ENCODE results near the gene PRDX3.

PRDX3 gene

DNA sequence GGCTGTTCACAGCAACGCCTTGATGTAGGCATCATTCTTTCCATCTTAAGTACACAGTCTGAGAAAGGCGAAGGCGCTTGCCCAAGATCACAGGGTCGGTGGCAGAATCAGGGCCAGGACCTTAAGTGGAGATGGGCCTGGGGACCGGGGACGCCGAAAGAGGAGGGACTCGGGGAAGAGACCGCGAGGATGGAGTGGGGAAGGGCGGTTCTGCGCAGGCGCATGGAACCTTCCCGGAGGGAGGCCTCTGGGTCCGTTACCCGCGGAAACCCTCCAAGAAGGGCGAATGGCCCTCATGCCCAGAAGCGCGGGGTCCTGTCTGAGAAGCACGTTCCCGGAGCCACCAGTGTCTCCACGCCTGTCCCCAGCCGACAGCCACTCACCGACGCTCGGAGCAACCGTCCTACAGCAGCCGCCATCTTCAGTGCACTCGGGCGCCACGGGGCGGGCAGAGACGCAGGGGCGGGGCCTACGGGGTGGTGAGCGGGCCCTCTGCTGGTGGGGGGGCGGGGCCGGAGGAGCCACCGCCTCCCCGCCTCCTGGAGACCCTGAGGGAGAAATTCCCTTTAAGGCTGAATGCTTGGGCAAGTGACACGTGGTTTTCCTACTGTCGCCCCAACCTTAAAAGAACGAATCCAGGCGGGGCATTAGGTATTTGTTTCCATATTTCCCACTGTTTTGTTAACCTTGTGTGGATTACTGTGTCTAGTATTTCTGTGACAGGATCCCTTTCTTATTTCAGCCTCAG lies at the start of gene PRDX3:
PRDX3 (minus strand) TSS at position 441 of the 748 bp plus-strand sequence; CDS start at position 419, 22 bp downstream.
- TF ChIP-seq, protein P1, sequence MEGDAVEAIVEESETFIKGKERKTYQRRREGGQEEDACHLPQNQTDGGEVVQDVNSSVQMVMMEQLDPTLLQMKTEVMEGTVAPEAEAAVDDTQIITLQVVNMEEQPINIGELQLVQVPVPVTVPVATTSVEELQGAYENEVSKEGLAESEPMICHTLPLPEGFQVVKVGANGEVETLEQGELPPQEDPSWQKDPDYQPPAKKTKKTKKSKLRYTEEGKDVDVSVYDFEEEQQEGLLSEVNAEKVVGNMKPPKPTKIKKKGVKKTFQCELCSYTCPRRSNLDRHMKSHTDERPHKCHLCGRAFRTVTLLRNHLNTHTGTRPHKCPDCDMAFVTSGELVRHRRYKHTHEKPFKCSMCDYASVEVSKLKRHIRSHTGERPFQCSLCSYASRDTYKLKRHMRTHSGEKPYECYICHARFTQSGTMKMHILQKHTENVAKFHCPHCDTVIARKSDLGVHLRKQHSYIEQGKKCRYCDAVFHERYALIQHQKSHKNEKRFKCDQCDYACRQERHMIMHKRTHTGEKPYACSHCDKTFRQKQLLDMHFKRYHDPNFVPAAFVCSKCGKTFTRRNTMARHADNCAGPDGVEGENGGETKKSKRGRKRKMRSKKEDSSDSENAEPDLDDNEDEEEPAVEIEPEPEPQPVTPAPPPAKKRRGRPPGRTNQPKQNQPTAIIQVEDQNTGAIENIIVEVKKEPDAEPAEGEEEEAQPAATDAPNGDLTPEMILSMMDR (conservative IDR thresholded peaks at IDR 0.05; ENCODE audit: low read depth): no peak
- peak within 1 kb of the TSS; percentile 93 for H3K27ac ChIP-seq
- peak; percentile 90 for DNase-seq (ENCODE audit: low spot score)
- POLR2A ChIA-PET (ENCODE audit: low non-redundant PET): interaction anchor here (0.7 kb wide), 1 partner anchor 424 kb away, joined by 3 read pairs; the partner anchor contains the start of gene CACUL1
- CTCF ChIA-PET: interaction anchor here (0.6 to 0.7 kb wide), 2 partner anchors 11 to 31 kb away, joined by 3 read pairs; no protein-coding TSS in a partner anchor

DNA sequence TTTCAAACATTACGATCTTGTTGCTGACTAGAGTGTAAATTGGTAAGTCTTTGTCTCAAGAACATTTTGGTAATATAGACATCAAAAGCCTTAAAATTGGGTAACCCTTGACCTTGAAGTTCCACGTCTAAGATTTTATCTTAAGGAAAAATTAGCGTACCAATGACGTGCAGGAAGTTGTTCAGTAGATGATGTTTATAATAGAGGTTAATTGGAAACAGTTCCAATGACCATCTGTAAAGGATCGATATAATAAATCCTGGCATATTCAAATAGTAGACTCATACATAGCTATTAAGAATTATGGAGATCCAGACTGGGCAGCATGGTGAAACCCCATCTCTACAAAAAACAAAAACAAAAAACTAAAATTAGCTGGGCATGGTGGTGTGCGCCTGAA lies 49.2 kb upstream of the PRDX3 start:
- TF ChIP-seq, protein P1 (conservative IDR thresholded peaks at IDR 0.05; ENCODE audit: low read depth): no peak
- POLR2A ChIA-PET (ENCODE audit: low non-redundant PET): no interaction called here
- CTCF ChIA-PET: no interaction called here
- no peak overlapping the region for H3K27ac ChIP-seq
- no peak for DNase-seq (ENCODE audit: low spot score)

DNA sequence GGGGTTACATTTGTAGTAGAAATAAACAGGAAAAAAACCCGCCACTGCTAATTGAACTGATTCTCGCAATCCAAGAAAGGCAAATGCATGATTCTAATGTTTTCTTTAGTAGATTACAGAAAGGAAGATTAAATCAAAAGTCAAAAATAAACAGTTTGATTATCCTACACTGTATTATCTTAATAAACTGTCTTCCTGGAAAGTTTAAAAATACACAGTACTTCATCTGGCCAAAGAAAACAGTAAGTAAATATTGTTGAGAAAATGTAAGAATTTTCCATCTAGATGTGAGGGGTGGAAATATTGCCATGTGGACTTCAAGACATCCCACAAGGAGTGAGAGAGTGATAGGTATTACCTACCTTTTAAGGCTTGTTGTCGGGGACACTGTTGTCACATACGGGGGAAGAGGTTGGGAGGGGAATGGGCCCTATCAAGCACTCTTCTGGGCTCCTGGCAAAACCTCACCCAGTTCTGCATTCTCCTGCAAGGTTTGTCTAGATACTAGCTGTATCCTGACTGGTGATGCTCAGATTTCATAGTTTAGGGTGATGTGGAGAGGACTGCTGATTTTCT lies 46.6 kb upstream of the PRDX3 start:
- POLR2A ChIA-PET (ENCODE audit: low non-redundant PET): no interaction called here
- CTCF ChIA-PET: interaction anchor here (0.6 kb wide), 1 partner anchor 190 kb away, joined by 3 read pairs; no protein-coding TSS in a partner anchor
- TF ChIP-seq, protein P1 (conservative IDR thresholded peaks at IDR 0.05; ENCODE audit: low read depth): no peak
- no peak for DNase-seq (ENCODE audit: low spot score)
- H3K27ac ChIP-seq: no peak overlapping the region

DNA sequence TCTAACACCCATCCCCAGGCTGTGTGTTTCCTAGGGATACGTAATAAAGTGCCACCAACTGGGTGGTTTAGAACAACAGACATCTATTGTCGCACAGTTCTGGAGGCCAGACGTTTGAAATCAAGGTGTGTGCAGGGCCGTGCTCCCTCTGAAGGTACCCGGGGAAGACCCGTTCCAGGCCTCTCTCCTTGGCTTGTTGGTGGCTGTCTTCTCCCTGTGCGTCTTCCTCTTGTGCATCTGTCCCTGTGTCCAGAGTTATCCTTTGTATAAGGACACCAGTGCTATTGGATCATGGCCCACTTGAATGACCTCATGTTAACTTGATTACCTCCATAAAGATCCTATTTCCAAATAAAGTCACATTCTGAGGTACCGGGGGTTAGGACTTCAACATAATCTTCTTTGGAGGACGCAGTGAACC lies 44.4 kb upstream of the PRDX3 start:
- DNase-seq (ENCODE audit: low spot score): no peak
- POLR2A ChIA-PET (ENCODE audit: low non-redundant PET): no interaction called here
- CTCF ChIA-PET: interaction anchor here (0.6 to 1.2 kb wide), 2 partner anchors 11 to 1600 kb away, joined by 3 to 5 read pairs; no protein-coding TSS in a partner anchor
- H3K27ac ChIP-seq: no peak overlapping the region
- TF ChIP-seq, protein P1 (conservative IDR thresholded peaks at IDR 0.05; ENCODE audit: low read depth): no peak

DNA sequence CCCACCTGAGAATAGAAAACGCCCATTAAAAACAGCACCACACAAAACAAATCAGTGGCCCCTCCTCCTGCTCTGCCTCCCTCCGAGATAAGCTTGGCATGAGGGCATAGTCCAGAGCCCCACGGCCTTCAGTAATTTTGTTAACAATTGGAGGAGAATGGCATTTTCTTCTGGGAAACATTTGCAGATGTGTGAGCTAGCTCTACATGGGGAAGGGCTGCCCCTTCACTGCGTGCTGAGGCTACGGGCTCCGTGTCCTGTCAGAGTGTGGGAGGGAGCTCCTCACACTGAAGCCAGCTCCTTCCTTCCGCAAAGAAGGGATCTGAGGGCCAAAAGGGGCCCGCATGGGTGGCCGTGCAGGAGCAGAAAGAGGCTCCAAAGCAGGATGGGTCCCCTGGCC lies 43.9 kb upstream of the PRDX3 start:
- ChIA-PET CTCF (interaction anchor here (0.6 to 1.2 kb wide), 2 partner anchors 11 to 1600 kb away, joined by 3 to 5 read pairs; no protein-coding TSS in a partner anchor), POLR2A (ENCODE audit: low non-redundant PET) (no interaction called here)
- H3K27ac ChIP-seq: no peak overlapping the region
- TF ChIP-seq, protein P1 (conservative IDR thresholded peaks at IDR 0.05; ENCODE audit: low read depth): no peak
- DNase-seq (ENCODE audit: low spot score): no peak

DNA sequence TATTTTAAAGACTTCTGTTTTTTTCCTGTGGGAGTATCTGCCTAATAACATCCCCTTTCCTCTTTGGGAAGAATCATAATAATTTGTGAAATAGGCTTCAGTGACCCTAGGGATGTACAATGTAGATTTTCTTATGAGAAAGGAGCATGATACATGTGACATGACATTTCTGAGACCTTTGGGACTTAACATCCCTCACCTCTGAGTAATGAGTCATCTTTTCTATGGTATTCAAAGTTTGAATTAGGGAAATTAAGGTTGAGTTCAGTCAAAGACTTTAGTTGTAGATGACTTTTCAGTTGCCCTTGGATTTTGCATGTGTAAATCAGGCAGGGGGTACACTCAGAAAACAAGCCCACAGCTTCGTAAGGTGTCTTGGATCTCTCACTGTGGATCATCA lies 43.1 kb upstream of the PRDX3 start:
- ChIA-PET POLR2A (ENCODE audit: low non-redundant PET) (no interaction called here), CTCF (interaction anchor here (0.6 kb wide), 1 partner anchor 212 kb away, joined by 3 read pairs; no protein-coding TSS in a partner anchor)
- TF ChIP-seq, protein P1 (conservative IDR thresholded peaks at IDR 0.05; ENCODE audit: low read depth): no peak
- DNase-seq (ENCODE audit: low spot score): no peak
- H3K27ac ChIP-seq: no peak overlapping the region

Data from RWPE1 (cell line).